GM23338 (cell line): ENCODE results near the gene USP1. TPM values are rescaled to one million over a fixed set of nuclear protein-coding genes. Genes with fewer than 3 reads are reported as not detected.

Experiments
- ATAC-seq: fragments of 200-7000 bp; cut with Tn5 transposase; 3 replicates; pipeline ENCODE4 v1.9.1; 2020
- DNase-seq: peaks from one replicate; pipeline ENCODE4 v3.0.0-alpha.2; 2015; ENCODE audit warnings: low spot score
- H2AFZ ChIP-seq: fragments of 200-600 bp; sonication (generic); 2 replicates; pipeline ENCODE4 v1.8.0; 2016; ENCODE audit warnings: antibody characterized with exemption, mild to moderate bottlenecking, moderate library complexity
- H3F3A ChIP-seq: fragments of 200-600 bp; sonication (generic); replicated peaks from 2 replicates; pipeline ENCODE4 v1.8.0; 2017; ENCODE audit warnings: antibody characterized with exemption, mixed run types, low read depth
- H3K27ac ChIP-seq: fragments of 200-600 bp; sonication (generic); 2 replicates; pipeline ENCODE4 v1.6.1; 2016; ENCODE audit warnings: low read depth
- H3K27me3 ChIP-seq: fragments of 200-600 bp; sonication (generic); 2 replicates; pipeline ENCODE4 v1.8.0; 2016; ENCODE audit warnings: mild to moderate bottlenecking, mixed run types, moderate library complexity; ENCODE audit not compliant: insufficient read depth
- H3K36me3 ChIP-seq: fragments of 200-600 bp; sonication (generic); 2 replicates; pipeline ENCODE4 v1.8.0; 2016; ENCODE audit warnings: mild to moderate bottlenecking; ENCODE audit not compliant: insufficient read depth
- H3K4me1 ChIP-seq: fragments of 200-600 bp; sonication (generic); 2 replicates; pipeline ENCODE4 v1.8.0; 2016; ENCODE audit warnings: mild to moderate bottlenecking, moderate library complexity; ENCODE audit not compliant: insufficient read depth
- H3K4me2 ChIP-seq: fragments of 200-600 bp; sonication (generic); 2 replicates; pipeline ENCODE4 v1.7.1; 2017; ENCODE audit warnings: mixed run types
- H3K4me3 ChIP-seq: fragments of 200-600 bp; sonication (generic); 2 replicates; pipeline ENCODE4 v1.6.1; 2016; ENCODE audit warnings: mixed run types
- H3K79me2 ChIP-seq: fragments of 200-600 bp; sonication (generic); replicated peaks from 2 replicates; pipeline ENCODE4 v1.8.0; 2017; ENCODE audit warnings: mild to moderate bottlenecking; ENCODE audit not compliant: insufficient read depth
- H3K9me2 ChIP-seq: fragments of 200-600 bp; sonication (generic); 2 replicates; pipeline ENCODE4 v1.8.0; 2017; ENCODE audit not compliant: insufficient read depth
- H4K20me1 ChIP-seq: fragments of 200-600 bp; sonication (generic); replicated peaks from 2 replicates; pipeline ENCODE4 v1.8.0; 2017; ENCODE audit warnings: mild to moderate bottlenecking; ENCODE audit not compliant: insufficient read depth
- H3K27ac Mint-ChIP-seq: 2 replicates; pipeline ENCODE4 v1.8.0; 2020; ENCODE audit warnings: inconsistent platforms, mild to moderate bottlenecking, moderate library complexity, mixed read lengths
- H3K27me3 Mint-ChIP-seq: 3 replicates; pipeline ENCODE4 v1.8.0; 2022; ENCODE audit warnings: low read depth, mild to moderate bottlenecking, moderate library complexity, mixed read lengths, inconsistent platforms; ENCODE audit not compliant: insufficient read depth, poor library complexity
- H3K36me3 Mint-ChIP-seq: 3 replicates; pipeline ENCODE4 v1.8.0; 2021; ENCODE audit warnings: low read depth, mild to moderate bottlenecking, inconsistent platforms, moderate library complexity, mixed read lengths
- H3K4me1 Mint-ChIP-seq: 3 replicates; pipeline ENCODE4 v1.8.0; 2020; ENCODE audit warnings: mild to moderate bottlenecking, inconsistent platforms, mixed read lengths
- H3K4me3 Mint-ChIP-seq: 3 replicates; pipeline ENCODE4 v1.8.0; 2021; ENCODE audit warnings: moderate library complexity, mild to moderate bottlenecking, inconsistent platforms, mixed read lengths
- H3K9me3 Mint-ChIP-seq: 3 replicates; pipeline ENCODE4 v1.8.0; 2020; ENCODE audit warnings: moderate library complexity, mild to moderate bottlenecking, inconsistent platforms, mixed read lengths
- CREB1 ChIP-seq: fragments of 250-450 bp; sonication (Bioruptor Pico); IDR thresholded peaks from 2 replicates; pipeline ENCODE4 v1.5.0; 2020; ENCODE audit warnings: low read depth, mild to moderate bottlenecking, moderate library complexity
- EZH2 ChIP-seq: fragments of 200-600 bp; sonication (generic); IDR thresholded peaks from one replicate; pipeline ENCODE4 v1.8.0; 2017; ENCODE audit warnings: antibody characterized with exemption, mild to moderate bottlenecking, low read depth; ENCODE audit not compliant: unreplicated experiment
- EZH2phosphoT487 ChIP-seq: fragments of 200-600 bp; sonication (generic); IDR thresholded peaks from one replicate; pipeline ENCODE4 v1.8.1; 2018; ENCODE audit warnings: antibody characterized with exemption; ENCODE audit not compliant: unreplicated experiment
- JUNB ChIP-seq: IDR thresholded peaks from one replicate; pipeline ENCODE4 v1.6.1; 2016; ENCODE audit warnings: antibody characterized with exemption; ENCODE audit not compliant: unreplicated experiment
- NANOG ChIP-seq: IDR thresholded peaks from 2 replicates; pipeline ENCODE4 v1.6.1; 2016; ENCODE audit warnings: antibody characterized with exemption, borderline replicate concordance
- POLR2AphosphoS5 ChIP-seq: IDR thresholded peaks from 2 replicates; pipeline ENCODE4 v1.6.1; 2016; ENCODE audit warnings: antibody characterized with exemption, low read depth
- REST ChIP-seq: IDR thresholded peaks from one replicate; pipeline ENCODE4 v1.6.1; 2018; ENCODE audit warnings: antibody characterized with exemption; ENCODE audit not compliant: unreplicated experiment
- STAT1 ChIP-seq: IDR thresholded peaks from one replicate; pipeline ENCODE4 v1.6.1; 2016; ENCODE audit warnings: antibody characterized with exemption; ENCODE audit not compliant: unreplicated experiment
- ZNF114 ChIP-seq: fragments of 250-450 bp; sonication (Bioruptor Pico); IDR thresholded peaks from 2 replicates; pipeline ENCODE4 v1.5.0; 2020; ENCODE audit warnings: mild to moderate bottlenecking, moderate library complexity
- ZNF331 ChIP-seq: fragments of 250-450 bp; sonication (Bioruptor Pico); IDR thresholded peaks from 2 replicates; pipeline ENCODE4 v1.5.0; 2020; ENCODE audit warnings: low read depth, mild to moderate bottlenecking, moderate library complexity
- polyA plus RNA-seq: library from polyadenylated mRNA; unstranded; fragments of >200 nt; fragmentation: Nextera tagmentation; extraction: Ambion mirVana; gene quantifications from 2 replicates; pipeline ENCODE4 v1.2.1, GENCODE V29; 2016
- total RNA-seq: library from RNA; depleted of rRNA; stranded (reverse); fragments of >200 nt; shearing (Covaris generic); gene quantifications from 2 replicates; pipeline ENCODE4 v1.2.3, GENCODE V29; 2014
- TF ChIP-seq, protein P1 (sequence below): fragments of 250-450 bp; sonication (Bioruptor Pico); IDR thresholded peaks from 2 replicates; pipeline ENCODE4 v1.5.0; 2020; ENCODE audit warnings: mild to moderate bottlenecking, moderate library complexity
- TF ChIP-seq, protein P2 (sequence below): IDR thresholded peaks from 2 replicates; pipeline ENCODE4 v1.6.1; 2016; ENCODE audit warnings: antibody characterized with exemption
- TF ChIP-seq, protein P3 (sequence below), 2 experiments: fragments of 200-600 bp in 1 of 2; sonication (generic) in 1 of 2; conservative IDR thresholded peaks; 2 replicates each; pipeline versions ENCODE4 v1.5.1 to v1.6.1; 2016 to 2017; ENCODE audit warnings: antibody characterized with exemption in 2 of 2, low read depth in 2 of 2, mild to moderate bottlenecking in 2 of 2, moderate library complexity in 1 of 2

The USP1 gene
- total and polyA plus RNA-seq, 2 experiments from 2014 or later = 45.6 to 74.6 TPM

GRCh38 chr1:62423580-62424242 lies 13.1 kb upstream of the USP1 start:
- H3K4me1 ChIP-seq = no peaks in the 10 kb centered on the region
- TF ChIP-seq, protein P1, sequence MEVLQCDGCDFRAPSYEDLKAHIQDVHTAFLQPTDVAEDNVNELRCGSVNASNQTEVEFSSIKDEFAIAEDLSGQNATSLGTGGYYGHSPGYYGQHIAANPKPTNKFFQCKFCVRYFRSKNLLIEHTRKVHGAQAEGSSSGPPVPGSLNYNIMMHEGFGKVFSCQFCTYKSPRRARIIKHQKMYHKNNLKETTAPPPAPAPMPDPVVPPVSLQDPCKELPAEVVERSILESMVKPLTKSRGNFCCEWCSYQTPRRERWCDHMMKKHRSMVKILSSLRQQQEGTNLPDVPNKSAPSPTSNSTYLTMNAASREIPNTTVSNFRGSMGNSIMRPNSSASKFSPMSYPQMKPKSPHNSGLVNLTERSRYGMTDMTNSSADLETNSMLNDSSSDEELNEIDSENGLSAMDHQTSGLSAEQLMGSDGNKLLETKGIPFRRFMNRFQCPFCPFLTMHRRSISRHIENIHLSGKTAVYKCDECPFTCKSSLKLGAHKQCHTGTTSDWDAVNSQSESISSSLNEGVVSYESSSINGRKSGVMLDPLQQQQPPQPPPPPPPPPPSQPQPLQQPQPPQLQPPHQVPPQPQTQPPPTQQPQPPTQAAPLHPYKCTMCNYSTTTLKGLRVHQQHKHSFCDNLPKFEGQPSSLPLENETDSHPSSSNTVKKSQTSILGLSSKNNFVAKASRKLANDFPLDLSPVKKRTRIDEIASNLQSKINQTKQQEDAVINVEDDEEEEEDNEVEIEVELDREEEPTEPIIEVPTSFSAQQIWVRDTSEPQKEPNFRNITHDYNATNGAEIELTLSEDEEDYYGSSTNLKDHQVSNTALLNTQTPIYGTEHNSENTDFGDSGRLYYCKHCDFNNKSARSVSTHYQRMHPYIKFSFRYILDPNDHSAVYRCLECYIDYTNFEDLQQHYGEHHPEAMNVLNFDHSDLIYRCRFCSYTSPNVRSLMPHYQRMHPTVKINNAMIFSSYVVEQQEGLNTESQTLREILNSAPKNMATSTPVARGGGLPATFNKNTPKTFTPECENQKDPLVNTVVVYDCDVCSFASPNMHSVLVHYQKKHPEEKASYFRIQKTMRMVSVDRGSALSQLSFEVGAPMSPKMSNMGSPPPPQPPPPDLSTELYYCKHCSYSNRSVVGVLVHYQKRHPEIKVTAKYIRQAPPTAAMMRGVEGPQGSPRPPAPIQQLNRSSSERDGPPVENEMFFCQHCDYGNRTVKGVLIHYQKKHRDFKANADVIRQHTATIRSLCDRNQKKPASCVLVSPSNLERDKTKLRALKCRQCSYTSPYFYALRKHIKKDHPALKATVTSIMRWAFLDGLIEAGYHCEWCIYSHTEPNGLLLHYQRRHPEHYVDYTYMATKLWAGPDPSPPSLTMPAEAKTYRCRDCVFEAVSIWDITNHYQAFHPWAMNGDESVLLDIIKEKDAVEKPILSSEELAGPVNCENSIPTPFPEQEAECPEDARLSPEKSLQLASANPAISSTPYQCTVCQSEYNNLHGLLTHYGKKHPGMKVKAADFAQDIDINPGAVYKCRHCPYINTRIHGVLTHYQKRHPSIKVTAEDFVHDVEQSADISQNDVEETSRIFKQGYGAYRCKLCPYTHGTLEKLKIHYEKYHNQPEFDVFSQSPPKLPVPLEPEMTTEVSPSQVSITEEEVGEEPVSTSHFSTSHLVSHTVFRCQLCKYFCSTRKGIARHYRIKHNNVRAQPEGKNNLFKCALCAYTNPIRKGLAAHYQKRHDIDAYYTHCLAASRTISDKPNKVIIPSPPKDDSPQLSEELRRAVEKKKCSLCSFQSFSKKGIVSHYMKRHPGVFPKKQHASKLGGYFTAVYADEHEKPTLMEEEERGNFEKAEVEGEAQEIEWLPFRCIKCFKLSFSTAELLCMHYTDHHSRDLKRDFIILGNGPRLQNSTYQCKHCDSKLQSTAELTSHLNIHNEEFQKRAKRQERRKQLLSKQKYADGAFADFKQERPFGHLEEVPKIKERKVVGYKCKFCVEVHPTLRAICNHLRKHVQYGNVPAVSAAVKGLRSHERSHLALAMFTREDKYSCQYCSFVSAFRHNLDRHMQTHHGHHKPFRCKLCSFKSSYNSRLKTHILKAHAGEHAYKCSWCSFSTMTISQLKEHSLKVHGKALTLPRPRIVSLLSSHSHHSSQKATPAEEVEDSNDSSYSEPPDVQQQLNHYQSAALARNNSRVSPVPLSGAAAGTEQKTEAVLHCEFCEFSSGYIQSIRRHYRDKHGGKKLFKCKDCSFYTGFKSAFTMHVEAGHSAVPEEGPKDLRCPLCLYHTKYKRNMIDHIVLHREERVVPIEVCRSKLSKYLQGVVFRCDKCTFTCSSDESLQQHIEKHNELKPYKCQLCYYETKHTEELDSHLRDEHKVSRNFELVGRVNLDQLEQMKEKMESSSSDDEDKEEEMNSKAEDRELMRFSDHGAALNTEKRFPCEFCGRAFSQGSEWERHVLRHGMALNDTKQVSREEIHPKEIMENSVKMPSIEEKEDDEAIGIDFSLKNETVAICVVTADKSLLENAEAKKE (CRISPR knock-in tag) = no peak
- TF ChIP-seq NANOG (no peak), REST (no peak), ZNF331 (CRISPR knock-in tag) (no peak), STAT1 (no peak), ZNF114 (CRISPR knock-in tag) (no peak), CREB1 (no peak), JUNB (no peak), EZH2 (no peak), POLR2AphosphoS5 (no peak), EZH2phosphoT487 (no peak)
- TF ChIP-seq, protein P2, sequence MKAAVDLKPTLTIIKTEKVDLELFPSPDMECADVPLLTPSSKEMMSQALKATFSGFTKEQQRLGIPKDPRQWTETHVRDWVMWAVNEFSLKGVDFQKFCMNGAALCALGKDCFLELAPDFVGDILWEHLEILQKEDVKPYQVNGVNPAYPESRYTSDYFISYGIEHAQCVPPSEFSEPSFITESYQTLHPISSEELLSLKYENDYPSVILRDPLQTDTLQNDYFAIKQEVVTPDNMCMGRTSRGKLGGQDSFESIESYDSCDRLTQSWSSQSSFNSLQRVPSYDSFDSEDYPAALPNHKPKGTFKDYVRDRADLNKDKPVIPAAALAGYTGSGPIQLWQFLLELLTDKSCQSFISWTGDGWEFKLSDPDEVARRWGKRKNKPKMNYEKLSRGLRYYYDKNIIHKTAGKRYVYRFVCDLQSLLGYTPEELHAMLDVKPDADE = no peak
- TF ChIP-seq, protein P3, sequence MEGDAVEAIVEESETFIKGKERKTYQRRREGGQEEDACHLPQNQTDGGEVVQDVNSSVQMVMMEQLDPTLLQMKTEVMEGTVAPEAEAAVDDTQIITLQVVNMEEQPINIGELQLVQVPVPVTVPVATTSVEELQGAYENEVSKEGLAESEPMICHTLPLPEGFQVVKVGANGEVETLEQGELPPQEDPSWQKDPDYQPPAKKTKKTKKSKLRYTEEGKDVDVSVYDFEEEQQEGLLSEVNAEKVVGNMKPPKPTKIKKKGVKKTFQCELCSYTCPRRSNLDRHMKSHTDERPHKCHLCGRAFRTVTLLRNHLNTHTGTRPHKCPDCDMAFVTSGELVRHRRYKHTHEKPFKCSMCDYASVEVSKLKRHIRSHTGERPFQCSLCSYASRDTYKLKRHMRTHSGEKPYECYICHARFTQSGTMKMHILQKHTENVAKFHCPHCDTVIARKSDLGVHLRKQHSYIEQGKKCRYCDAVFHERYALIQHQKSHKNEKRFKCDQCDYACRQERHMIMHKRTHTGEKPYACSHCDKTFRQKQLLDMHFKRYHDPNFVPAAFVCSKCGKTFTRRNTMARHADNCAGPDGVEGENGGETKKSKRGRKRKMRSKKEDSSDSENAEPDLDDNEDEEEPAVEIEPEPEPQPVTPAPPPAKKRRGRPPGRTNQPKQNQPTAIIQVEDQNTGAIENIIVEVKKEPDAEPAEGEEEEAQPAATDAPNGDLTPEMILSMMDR (conservative IDR thresholded peaks at IDR 0.05; ENCODE audit: low read depth in 2 of 2) = no peak
- H3F3A ChIP-seq = no peaks in the 10 kb centered on the region
- no peaks in the 10 kb centered on the region for H3K36me3 ChIP-seq
- H3K36me3 Mint-ChIP-seq = no peaks in the 10 kb centered on the region
- no peak overlapping the region for H3K27ac ChIP-seq
- H2AFZ ChIP-seq = peak overlapping the region; percentile 79
- H3K4me1 Mint-ChIP-seq = peaks cover 4% of the 10 kb centered on the region; the same call in 1 of the 3 replicates
- no peaks in the 10 kb centered on the region for H3K27me3 ChIP-seq
- H3K9me2 ChIP-seq = no peaks in the 10 kb centered on the region; the same call in 1 of the 2 replicates
- H3K79me2 ChIP-seq = no peaks in the 10 kb centered on the region
- no peak overlapping the region for H3K4me3 ChIP-seq
- no peaks in the 10 kb centered on the region for H3K27me3 Mint-ChIP-seq
- no peaks in the 10 kb centered on the region for H3K9me3 Mint-ChIP-seq
- no peak overlapping the region for H3K27ac Mint-ChIP-seq
- no peaks in the 10 kb centered on the region for H4K20me1 ChIP-seq
- ATAC-seq (no peak; the same call in 2 of the 3 replicates), DNase-seq (peak; percentile 18)
- no peak overlapping the region for H3K4me2 ChIP-seq
- H3K4me3 Mint-ChIP-seq = no peak overlapping the region
